Liver (tissue), 9 donors: ENCODE data around the gene EML5. TPM values are rescaled to one million over a fixed set of nuclear protein-coding genes. Genes with fewer than 3 reads are reported as not detected.

Experiments used
- DNase-seq: peaks from one replicate; pipeline ENCODE4 v3.0.0-alpha.2; 2017; ENCODE audit warnings: low spot score
- H3K27ac ChIP-seq, 2 donors: one replicate each; pipeline ENCODE4 v1.7.0; 2013; ENCODE audit warnings: inconsistent platforms in 2 of 2, low read length in 2 of 2, control low read depth in 1 of 2, low read depth in 1 of 2, mild to moderate bottlenecking in 1 of 2
- H3K27me3 ChIP-seq, 4 donors: one replicate each; pipeline versions ENCODE4 v1.6.1 to v1.7.0; 2013; ENCODE audit warnings: low read length in 3 of 4, inconsistent platforms in 1 of 4, mild to moderate bottlenecking in 1 of 4, moderate library complexity in 1 of 4; ENCODE audit not compliant: control insufficient read depth in 4 of 4, insufficient read depth in 4 of 4
- H3K36me3 ChIP-seq, 4 donors: one replicate each; pipeline versions ENCODE4 v1.6.1 to v1.7.0; 2013; ENCODE audit warnings: low read length in 3 of 4, mild to moderate bottlenecking in 3 of 4, low read depth in 1 of 4, moderate library complexity in 1 of 4; ENCODE audit not compliant: control insufficient read depth in 4 of 4, insufficient read depth in 3 of 4
- H3K4me1 ChIP-seq, 4 donors: one replicate each; pipeline versions ENCODE4 v1.6.1 to v1.7.0; 2013; ENCODE audit warnings: low read length in 3 of 4, mild to moderate bottlenecking in 3 of 4, moderate library complexity in 1 of 4; ENCODE audit not compliant: control insufficient read depth in 4 of 4, insufficient read depth in 4 of 4
- H3K4me3 ChIP-seq, 3 donors: one replicate each; pipeline versions ENCODE4 v1.6.1 to v1.7.0; 2013; ENCODE audit warnings: low read length in 3 of 3, control low read depth in 1 of 3, low read depth in 1 of 3, mild to moderate bottlenecking in 1 of 3
- H3K9ac ChIP-seq, 2 donors: one replicate each; pipeline ENCODE4 v1.7.0; 2013; ENCODE audit warnings: low read length in 2 of 2, mild to moderate bottlenecking in 2 of 2, moderate library complexity in 2 of 2, control low read depth in 1 of 2, low read depth in 1 of 2
- H3K9me3 ChIP-seq, 4 donors: one replicate each; pipeline versions ENCODE4 v1.6.1 to v1.7.0; 2013; ENCODE audit warnings: low read length in 3 of 4; ENCODE audit not compliant: control insufficient read depth in 4 of 4
- EGR1 ChIP-seq, 2 donors: IDR thresholded peaks; 2 replicates each; pipeline ENCODE4 v1.6.1; 2016 to 2018; ENCODE audit warnings: antibody characterized with exemption in 2 of 2, low read depth in 2 of 2
- FOXA1 ChIP-seq: IDR thresholded peaks from 2 replicates; pipeline ENCODE4 v1.6.1; 2016; ENCODE audit warnings: antibody characterized with exemption
- FOXA2 ChIP-seq: IDR thresholded peaks from 2 replicates; pipeline ENCODE4 v1.6.1; 2016; ENCODE audit warnings: antibody characterized with exemption
- GABPA ChIP-seq, 2 donors: IDR thresholded peaks in 1 of 2; conservative IDR thresholded peaks in 1 of 2; 2 replicates each; pipeline ENCODE4 v1.6.1; 2016; ENCODE audit warnings: antibody characterized with exemption in 2 of 2, mild to moderate bottlenecking in 1 of 2, moderate library complexity in 1 of 2
- HNF4A ChIP-seq, 2 donors: conservative IDR thresholded peaks; 2 replicates each; pipeline ENCODE4 v1.6.1; 2016; ENCODE audit warnings: antibody characterized with exemption in 2 of 2, mild to moderate bottlenecking in 2 of 2
- HNF4G ChIP-seq: IDR thresholded peaks from 2 replicates; pipeline ENCODE4 v1.6.1; 2016; ENCODE audit warnings: antibody characterized with exemption
- JUND ChIP-seq, 2 donors: IDR thresholded peaks; 2 replicates each; pipeline ENCODE4 v1.6.1; 2016; ENCODE audit warnings: antibody characterized with exemption in 2 of 2
- NR2F2 ChIP-seq: IDR thresholded peaks from 2 replicates; pipeline ENCODE4 v1.6.1; 2016; ENCODE audit warnings: antibody characterized with exemption
- RAD21 ChIP-seq, 2 donors: IDR thresholded peaks; 2 replicates each; pipeline ENCODE4 v1.6.1; 2016; ENCODE audit warnings: antibody characterized with exemption in 2 of 2, mild to moderate bottlenecking in 2 of 2
- RXRA ChIP-seq, 2 donors: IDR thresholded peaks; 2 replicates each; pipeline ENCODE4 v1.6.1; 2017 to 2018; ENCODE audit warnings: antibody characterized with exemption in 2 of 2, mild to moderate bottlenecking in 1 of 2
- SP1 ChIP-seq: IDR thresholded peaks from 2 replicates; pipeline ENCODE4 v1.6.1; 2018; ENCODE audit warnings: antibody characterized with exemption, mild to moderate bottlenecking
- TAF1 ChIP-seq: conservative IDR thresholded peaks from 2 replicates; pipeline ENCODE4 v1.6.1; 2016; ENCODE audit warnings: antibody characterized with exemption, mild to moderate bottlenecking
- YY1 ChIP-seq: IDR thresholded peaks from 2 replicates; pipeline ENCODE4 v1.6.1; 2016; ENCODE audit warnings: antibody characterized with exemption, mild to moderate bottlenecking
- polyA plus RNA-seq, 2 donors: library from polyadenylated mRNA; stranded (reverse) in 1 of 2; unstranded in 1 of 2; fragments of 200-250 nt in 1 of 2; fragments of >200 nt in 1 of 2; fragmentation: Nextera tagmentation in 1 of 2; extraction: Ambion mirVana in 1 of 2; gene quantifications; one replicate each; pipeline versions ENCODE4 v1.2.1 to v1.2.3, GENCODE V29; 2013 to 2015
- total RNA-seq, 2 donors: library from RNA; depleted of rRNA; stranded (reverse); fragments of >200 nt; gene quantifications; one replicate each; pipeline ENCODE4 v1.2.3, GENCODE V29; 2014
- TF ChIP-seq, protein P1 (sequence below): IDR thresholded peaks from 2 replicates; pipeline ENCODE4 v1.6.1; 2016; ENCODE audit warnings: antibody characterized with exemption, mild to moderate bottlenecking
- TF ChIP-seq, protein P2 (sequence below): fragments of 150-350 bp; IDR thresholded peaks from 2 replicates; pipeline ENCODE4 v1.5.1; 2017; ENCODE audit warnings: improper control_type of control experiment, low read depth, low read length; ENCODE audit not compliant: missing input control
- TF ChIP-seq, protein P3 (sequence below): IDR thresholded peaks from 2 replicates; pipeline ENCODE4 v1.6.1; 2016; ENCODE audit warnings: antibody characterized with exemption
- TF ChIP-seq, protein P4 (sequence below): IDR thresholded peaks from 2 replicates; pipeline ENCODE4 v1.6.1; 2016; ENCODE audit warnings: antibody characterized with exemption
- TF ChIP-seq, protein P5 (sequence below): IDR thresholded peaks from 2 replicates; pipeline ENCODE4 v1.6.1; 2016; ENCODE audit warnings: antibody characterized with exemption
- donor health status: healthy.
- donor health status: healthy.
- donor health status: healthy.
- donor health status: healthy.
- donor health status: healthy.

EML5 gene
- total and polyA plus RNA-seq, 4 donors = 0.09 to 3.8 (median 0.55) TPM

DNA sequence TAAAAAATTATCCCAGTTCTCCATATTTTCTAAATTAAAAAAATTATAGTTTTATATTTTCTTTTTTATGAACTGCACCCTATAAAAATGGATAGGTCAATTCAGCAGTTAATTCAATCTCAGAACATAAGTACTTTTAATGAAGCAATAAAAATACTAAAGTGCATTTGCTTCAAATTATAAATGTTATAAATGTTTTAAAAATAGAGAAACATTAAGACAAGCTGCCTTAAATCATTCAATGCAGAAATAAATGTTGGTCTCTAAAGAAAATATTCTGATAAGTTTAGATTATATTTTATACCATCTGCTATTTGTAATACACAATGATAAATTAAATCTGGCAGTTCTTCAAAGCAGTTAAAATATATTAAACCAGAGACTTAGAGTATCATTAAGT is 164.3 kb downstream of the EML5 start:
- no peaks in the 10 kb centered on the region for H3K36me3 ChIP-seq
- no peaks in the 10 kb centered on the region for H3K9me3 ChIP-seq
- no peak overlapping the region for H3K27ac ChIP-seq
- no peak overlapping the region for H3K9ac ChIP-seq
- H3K4me3 ChIP-seq = no peak overlapping the region
- no peak for DNase-seq
- H3K27me3 ChIP-seq = no peaks in the 10 kb centered on the region
- TF ChIP-seq FOXA1 (no peak), NR2F2 (no peak), JUND (IDR thresholded peaks at IDR 0.05) (no peak)
- TF ChIP-seq, protein P1, sequence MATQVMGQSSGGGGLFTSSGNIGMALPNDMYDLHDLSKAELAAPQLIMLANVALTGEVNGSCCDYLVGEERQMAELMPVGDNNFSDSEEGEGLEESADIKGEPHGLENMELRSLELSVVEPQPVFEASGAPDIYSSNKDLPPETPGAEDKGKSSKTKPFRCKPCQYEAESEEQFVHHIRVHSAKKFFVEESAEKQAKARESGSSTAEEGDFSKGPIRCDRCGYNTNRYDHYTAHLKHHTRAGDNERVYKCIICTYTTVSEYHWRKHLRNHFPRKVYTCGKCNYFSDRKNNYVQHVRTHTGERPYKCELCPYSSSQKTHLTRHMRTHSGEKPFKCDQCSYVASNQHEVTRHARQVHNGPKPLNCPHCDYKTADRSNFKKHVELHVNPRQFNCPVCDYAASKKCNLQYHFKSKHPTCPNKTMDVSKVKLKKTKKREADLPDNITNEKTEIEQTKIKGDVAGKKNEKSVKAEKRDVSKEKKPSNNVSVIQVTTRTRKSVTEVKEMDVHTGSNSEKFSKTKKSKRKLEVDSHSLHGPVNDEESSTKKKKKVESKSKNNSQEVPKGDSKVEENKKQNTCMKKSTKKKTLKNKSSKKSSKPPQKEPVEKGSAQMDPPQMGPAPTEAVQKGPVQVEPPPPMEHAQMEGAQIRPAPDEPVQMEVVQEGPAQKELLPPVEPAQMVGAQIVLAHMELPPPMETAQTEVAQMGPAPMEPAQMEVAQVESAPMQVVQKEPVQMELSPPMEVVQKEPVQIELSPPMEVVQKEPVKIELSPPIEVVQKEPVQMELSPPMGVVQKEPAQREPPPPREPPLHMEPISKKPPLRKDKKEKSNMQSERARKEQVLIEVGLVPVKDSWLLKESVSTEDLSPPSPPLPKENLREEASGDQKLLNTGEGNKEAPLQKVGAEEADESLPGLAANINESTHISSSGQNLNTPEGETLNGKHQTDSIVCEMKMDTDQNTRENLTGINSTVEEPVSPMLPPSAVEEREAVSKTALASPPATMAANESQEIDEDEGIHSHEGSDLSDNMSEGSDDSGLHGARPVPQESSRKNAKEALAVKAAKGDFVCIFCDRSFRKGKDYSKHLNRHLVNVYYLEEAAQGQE = no peak
- TF ChIP-seq, protein P2, sequence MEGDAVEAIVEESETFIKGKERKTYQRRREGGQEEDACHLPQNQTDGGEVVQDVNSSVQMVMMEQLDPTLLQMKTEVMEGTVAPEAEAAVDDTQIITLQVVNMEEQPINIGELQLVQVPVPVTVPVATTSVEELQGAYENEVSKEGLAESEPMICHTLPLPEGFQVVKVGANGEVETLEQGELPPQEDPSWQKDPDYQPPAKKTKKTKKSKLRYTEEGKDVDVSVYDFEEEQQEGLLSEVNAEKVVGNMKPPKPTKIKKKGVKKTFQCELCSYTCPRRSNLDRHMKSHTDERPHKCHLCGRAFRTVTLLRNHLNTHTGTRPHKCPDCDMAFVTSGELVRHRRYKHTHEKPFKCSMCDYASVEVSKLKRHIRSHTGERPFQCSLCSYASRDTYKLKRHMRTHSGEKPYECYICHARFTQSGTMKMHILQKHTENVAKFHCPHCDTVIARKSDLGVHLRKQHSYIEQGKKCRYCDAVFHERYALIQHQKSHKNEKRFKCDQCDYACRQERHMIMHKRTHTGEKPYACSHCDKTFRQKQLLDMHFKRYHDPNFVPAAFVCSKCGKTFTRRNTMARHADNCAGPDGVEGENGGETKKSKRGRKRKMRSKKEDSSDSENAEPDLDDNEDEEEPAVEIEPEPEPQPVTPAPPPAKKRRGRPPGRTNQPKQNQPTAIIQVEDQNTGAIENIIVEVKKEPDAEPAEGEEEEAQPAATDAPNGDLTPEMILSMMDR = no peak
- no peaks in the 10 kb centered on the region for H3K4me1 ChIP-seq

DNA sequence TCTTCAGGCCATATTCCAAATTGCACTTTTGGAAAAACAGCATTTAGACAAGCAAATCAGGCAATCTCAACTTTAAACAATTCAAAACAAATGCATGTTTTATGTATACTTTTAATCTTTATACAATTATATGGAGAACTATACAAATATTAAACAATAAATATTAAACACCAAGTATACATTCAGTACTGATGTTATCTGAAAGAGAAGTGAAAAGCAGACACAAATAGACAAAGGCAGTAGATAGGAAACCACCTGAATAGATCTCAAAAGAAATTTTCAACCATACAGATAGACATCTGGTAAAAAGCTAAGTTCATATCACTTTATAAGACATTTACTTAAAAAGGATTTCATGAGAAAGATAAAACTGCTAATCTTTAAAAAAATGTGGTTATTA is 164.7 kb downstream of the EML5 start:
- H3K9ac ChIP-seq = no peak overlapping the region
- no peak for TF ChIP-seq YY1
- no peak for TF ChIP-seq RXRA (IDR thresholded peaks at IDR 0.05)
- TF ChIP-seq NR2F2 = no peak
- TF ChIP-seq, protein P3, sequence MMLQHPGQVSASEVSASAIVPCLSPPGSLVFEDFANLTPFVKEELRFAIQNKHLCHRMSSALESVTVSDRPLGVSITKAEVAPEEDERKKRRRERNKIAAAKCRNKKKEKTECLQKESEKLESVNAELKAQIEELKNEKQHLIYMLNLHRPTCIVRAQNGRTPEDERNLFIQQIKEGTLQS = no peak
- TF ChIP-seq GABPA (IDR thresholded peaks at IDR 0.05 in 1 of 2, conservative IDR thresholded peaks at IDR 0.05 in 1 of 2) = no peak
- TF ChIP-seq HNF4A (conservative IDR thresholded peaks at IDR 0.05) = no peak
- TF ChIP-seq, protein P4, sequence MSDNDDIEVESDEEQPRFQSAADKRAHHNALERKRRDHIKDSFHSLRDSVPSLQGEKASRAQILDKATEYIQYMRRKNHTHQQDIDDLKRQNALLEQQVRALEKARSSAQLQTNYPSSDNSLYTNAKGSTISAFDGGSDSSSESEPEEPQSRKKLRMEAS = no peak
- no peak for TF ChIP-seq SP1
- TF ChIP-seq, protein P5, sequence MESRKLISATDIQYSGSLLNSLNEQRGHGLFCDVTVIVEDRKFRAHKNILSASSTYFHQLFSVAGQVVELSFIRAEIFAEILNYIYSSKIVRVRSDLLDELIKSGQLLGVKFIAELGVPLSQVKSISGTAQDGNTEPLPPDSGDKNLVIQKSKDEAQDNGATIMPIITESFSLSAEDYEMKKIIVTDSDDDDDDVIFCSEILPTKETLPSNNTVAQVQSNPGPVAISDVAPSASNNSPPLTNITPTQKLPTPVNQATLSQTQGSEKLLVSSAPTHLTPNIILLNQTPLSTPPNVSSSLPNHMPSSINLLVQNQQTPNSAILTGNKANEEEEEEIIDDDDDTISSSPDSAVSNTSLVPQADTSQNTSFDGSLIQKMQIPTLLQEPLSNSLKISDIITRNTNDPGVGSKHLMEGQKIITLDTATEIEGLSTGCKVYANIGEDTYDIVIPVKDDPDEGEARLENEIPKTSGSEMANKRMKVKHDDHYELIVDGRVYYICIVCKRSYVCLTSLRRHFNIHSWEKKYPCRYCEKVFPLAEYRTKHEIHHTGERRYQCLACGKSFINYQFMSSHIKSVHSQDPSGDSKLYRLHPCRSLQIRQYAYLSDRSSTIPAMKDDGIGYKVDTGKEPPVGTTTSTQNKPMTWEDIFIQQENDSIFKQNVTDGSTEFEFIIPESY = no peak
- no peak for TF ChIP-seq FOXA1
- TF ChIP-seq TAF1 = no peak
- TF ChIP-seq, protein P2 = no peak
- TF ChIP-seq, protein P1 = no peak
- no peak for TF ChIP-seq JUND (IDR thresholded peaks at IDR 0.05)
- no peak for TF ChIP-seq HNF4G
- TF ChIP-seq FOXA2 = no peak
- no peak for TF ChIP-seq EGR1 (IDR thresholded peaks at IDR 0.05; ENCODE audit: low read depth in 2 of 2)
- TF ChIP-seq RAD21 (IDR thresholded peaks at IDR 0.05) = no peak
- peaks cover 0 to under 1% (median 0%) of the 10 kb centered on the region in 4 donors for H3K36me3 ChIP-seq
- H3K4me1 ChIP-seq = no peaks in the 10 kb centered on the region
- no peak for DNase-seq
- no peak overlapping the region for H3K27ac ChIP-seq
- H3K9me3 ChIP-seq = no peaks in the 10 kb centered on the region
- no peaks in the 10 kb centered on the region for H3K27me3 ChIP-seq
- no peak overlapping the region for H3K4me3 ChIP-seq
